Small intestine (tissue), 7 donors: ENCODE measurements around the gene HLA-A. TPM values are rescaled to one million over a fixed set of nuclear protein-coding genes. Genes with fewer than 3 reads are reported as not detected.
A peak's percentile ranks its signal among the peaks of the same experiment; 100 is the strongest.

Experiments used
- DNase-seq, 2 donors: peaks; one replicate each; pipeline versions ENCODE4 v3.0.0 to v3.0.0-alpha.2; 2013
- FAIRE-seq: peaks from 2 replicates; lab custom pipeline; 2012; peaks lifted over from hg19 to GRCh38; lab: Jason Lieb, UNC
- H3K27ac ChIP-seq, 3 donors: one replicate each; pipeline ENCODE4 v1.5.1; 2013; ENCODE audit warnings: low read length in 2 of 3, mild to moderate bottlenecking in 2 of 3, control low read depth in 1 of 3, inconsistent platforms in 1 of 3, low read depth in 1 of 3, moderate library complexity in 1 of 3
- H3K27me3 ChIP-seq, 3 donors: one replicate each; pipeline ENCODE4 v1.6.1; 2013; ENCODE audit warnings: low read length in 3 of 3, inconsistent platforms in 1 of 3; ENCODE audit not compliant: control insufficient read depth in 3 of 3, insufficient read depth in 3 of 3
- H3K36me3 ChIP-seq, 3 donors: one replicate each; pipeline ENCODE4 v1.6.1; 2013; ENCODE audit warnings: low read length in 3 of 3, inconsistent platforms in 1 of 3, low read depth in 1 of 3, mild to moderate bottlenecking in 1 of 3, moderate library complexity in 1 of 3; ENCODE audit not compliant: control insufficient read depth in 3 of 3, insufficient read depth in 2 of 3
- H3K4me1 ChIP-seq, 3 donors: one replicate each; pipeline ENCODE4 v1.6.1; 2013; ENCODE audit warnings: low read length in 2 of 3, inconsistent platforms in 1 of 3, low read depth in 1 of 3, mild to moderate bottlenecking in 1 of 3, moderate library complexity in 1 of 3; ENCODE audit not compliant: control insufficient read depth in 3 of 3, insufficient read depth in 2 of 3
- H3K4me3 ChIP-seq, 3 donors: one replicate each; pipeline ENCODE4 v1.5.1; 2013; ENCODE audit warnings: low read length in 3 of 3, control low read depth in 1 of 3, inconsistent platforms in 1 of 3, low read depth in 1 of 3, mild to moderate bottlenecking in 1 of 3, moderate library complexity in 1 of 3
- H3K9me3 ChIP-seq, 2 donors: one replicate each; pipeline ENCODE4 v1.6.1; 2013; ENCODE audit warnings: low read depth in 1 of 2, low read length in 1 of 2; ENCODE audit not compliant: control insufficient read depth in 2 of 2, insufficient read depth in 1 of 2
- WGBS, 3 donors: extraction: QIAGEN DNeasy Blood & Tissue Kit; methylation state at CpG; one replicate each; pipeline ENCODE4 v1.1.7; 2013; 5-methylcytosine and 5-hydroxymethylcytosine counted together
- polyA plus RNA-seq, 4 donors: library from polyadenylated mRNA; stranded (reverse) in 3 of 4; unstranded in 1 of 4; fragments of 200-250 nt in 3 of 4; fragments of 120-200 nt in 1 of 4; gene quantifications; one replicate each; pipeline versions ENCODE4 v1.2.1 to v1.2.3, GENCODE V29; 2013
- donor health status: healthy with polysubstance abuse.
- donor health status: control.
- donor health status: control.
- donor health status: Bipolar disorder and iron deficiency.
- donor health status: healthy.

The HLA-A gene
- polyA plus RNA-seq, 4 donors: 314 to 1,584 (median 1,019) TPM

DNA sequence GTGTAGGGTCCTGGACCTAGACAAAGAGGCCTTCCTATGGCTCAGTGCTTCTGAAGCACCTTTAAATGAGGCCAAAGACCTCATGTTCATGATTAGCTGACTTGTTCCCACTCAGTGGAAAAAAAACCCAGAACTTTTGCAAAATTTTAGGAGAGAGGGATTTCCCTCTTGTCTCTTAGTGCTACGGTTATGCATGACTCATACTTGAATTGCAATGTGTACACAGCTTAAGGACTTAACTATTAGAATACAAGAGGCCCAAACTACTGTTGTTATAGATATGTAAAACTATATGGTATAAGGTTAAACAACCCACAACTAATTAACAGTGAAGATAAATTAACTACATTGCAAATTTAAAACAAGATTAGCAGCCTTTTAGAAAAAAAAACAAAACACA, 32.3 kb upstream of the HLA-A start:
- Histone ChIP-seq H3K4me3 (no peak overlapping the region), H3K27ac (no peak overlapping the region), H3K36me3 (no peaks in the 10 kb centered on the region), H3K4me1 (peaks cover 0 to 47% (median 2%) of the 10 kb centered on the region in 3 donors), H3K27me3 (no peaks in the 10 kb centered on the region), H3K9me3 (no peaks in the 10 kb centered on the region)
- FAIRE-seq (no peak), DNase-seq (no peak)
- 3 to 21% (median 6%) methylated on average over 1 of the region's 1 CpG for WGBS, 3 donors

DNA sequence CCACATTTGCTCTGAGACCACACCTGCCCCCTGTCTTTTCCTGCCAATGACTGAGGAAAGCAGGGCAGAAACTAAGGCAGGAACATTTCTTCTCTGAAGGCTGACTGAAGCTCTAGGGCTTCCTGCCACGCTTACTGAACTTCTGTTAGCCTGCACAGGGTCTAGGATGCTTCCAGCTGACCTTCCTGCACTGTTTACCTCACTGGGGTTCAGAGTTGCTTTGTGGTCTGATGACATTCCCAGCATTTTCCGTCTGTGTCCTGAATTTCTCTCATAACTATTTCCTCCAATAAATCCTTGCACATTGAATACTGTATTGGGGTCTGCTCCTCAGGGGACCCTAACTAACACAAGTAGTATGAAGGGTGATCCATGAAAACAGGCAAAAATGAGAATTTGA, 29.5 kb upstream of the HLA-A start:
- H3K27ac ChIP-seq: no peak overlapping the region
- FAIRE-seq (no peak), DNase-seq (no peak)
- WGBS, 3 donors: 71 to 84% (median 74%) methylated on average over 2 of the region's 2 CpGs
- H3K27me3 ChIP-seq: no peaks in the 10 kb centered on the region
- no peaks in the 10 kb centered on the region for H3K36me3 ChIP-seq
- no peak overlapping the region for H3K4me3 ChIP-seq
- peaks cover 0 to 30% (median under 1%) of the 10 kb centered on the region in 3 donors for H3K4me1 ChIP-seq
- no peaks in the 10 kb centered on the region for H3K9me3 ChIP-seq

DNA sequence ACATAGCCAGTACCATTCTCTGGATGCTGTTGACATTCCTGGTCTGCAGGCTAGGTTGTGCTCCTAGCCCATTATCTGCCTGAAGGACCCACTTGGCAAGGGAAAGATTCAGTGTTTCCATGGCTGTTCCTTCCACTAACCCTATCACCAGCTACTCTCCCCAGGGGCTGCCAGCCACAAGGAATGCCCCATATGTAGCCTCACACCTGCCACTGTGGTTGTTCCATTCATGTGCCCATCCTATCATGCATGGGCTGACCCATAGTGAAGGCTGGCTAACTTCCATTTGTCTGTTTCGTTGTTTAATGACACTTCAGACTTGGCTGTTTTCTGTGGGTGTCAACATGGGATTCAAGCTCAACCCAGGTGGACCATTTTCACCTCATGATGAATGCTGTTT, 25.6 kb upstream of the HLA-A start:
- Histone ChIP-seq H3K27me3 (no peaks in the 10 kb centered on the region), H3K4me1 (no peaks in the 10 kb centered on the region), H3K9me3 (no peaks in the 10 kb centered on the region), H3K27ac (no peak overlapping the region), H3K4me3 (no peak overlapping the region), H3K36me3 (no peaks in the 10 kb centered on the region)
- WGBS, 3 donors: 48 to 79% (median 74%) methylated on average over 1 of the region's 1 CpG
- DNase-seq (no peak), FAIRE-seq (no peak)

DNA sequence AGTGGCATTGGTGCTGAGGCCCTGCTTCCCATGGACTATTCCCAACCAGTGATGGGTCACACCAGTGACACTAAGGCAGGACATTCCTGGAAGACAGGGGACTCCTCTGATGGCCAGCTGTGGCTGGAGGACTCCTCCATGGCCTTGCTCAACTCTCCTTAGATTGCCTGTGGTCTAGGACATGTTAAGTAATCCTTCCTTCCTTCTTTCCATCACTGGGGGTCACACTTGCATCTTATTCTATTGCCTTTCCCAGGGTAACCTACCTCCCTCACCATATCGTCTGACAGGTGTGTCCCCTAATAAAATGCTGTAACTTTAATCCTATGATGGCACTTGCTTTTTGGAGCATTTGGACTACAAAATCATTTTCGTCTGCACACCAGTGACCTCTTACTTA, 24.5 kb upstream of the HLA-A start:
- no peak for FAIRE-seq
- Histone ChIP-seq H3K27ac (no peak overlapping the region), H3K4me1 (no peaks in the 10 kb centered on the region), H3K27me3 (no peaks in the 10 kb centered on the region), H3K4me3 (no peak overlapping the region), H3K36me3 (no peaks in the 10 kb centered on the region), H3K9me3 (no peaks in the 10 kb centered on the region)
- WGBS, 3 donors: 65 to 79% (median 66%) methylated on average over 2 of the region's 2 CpGs
- no peak for DNase-seq

DNA sequence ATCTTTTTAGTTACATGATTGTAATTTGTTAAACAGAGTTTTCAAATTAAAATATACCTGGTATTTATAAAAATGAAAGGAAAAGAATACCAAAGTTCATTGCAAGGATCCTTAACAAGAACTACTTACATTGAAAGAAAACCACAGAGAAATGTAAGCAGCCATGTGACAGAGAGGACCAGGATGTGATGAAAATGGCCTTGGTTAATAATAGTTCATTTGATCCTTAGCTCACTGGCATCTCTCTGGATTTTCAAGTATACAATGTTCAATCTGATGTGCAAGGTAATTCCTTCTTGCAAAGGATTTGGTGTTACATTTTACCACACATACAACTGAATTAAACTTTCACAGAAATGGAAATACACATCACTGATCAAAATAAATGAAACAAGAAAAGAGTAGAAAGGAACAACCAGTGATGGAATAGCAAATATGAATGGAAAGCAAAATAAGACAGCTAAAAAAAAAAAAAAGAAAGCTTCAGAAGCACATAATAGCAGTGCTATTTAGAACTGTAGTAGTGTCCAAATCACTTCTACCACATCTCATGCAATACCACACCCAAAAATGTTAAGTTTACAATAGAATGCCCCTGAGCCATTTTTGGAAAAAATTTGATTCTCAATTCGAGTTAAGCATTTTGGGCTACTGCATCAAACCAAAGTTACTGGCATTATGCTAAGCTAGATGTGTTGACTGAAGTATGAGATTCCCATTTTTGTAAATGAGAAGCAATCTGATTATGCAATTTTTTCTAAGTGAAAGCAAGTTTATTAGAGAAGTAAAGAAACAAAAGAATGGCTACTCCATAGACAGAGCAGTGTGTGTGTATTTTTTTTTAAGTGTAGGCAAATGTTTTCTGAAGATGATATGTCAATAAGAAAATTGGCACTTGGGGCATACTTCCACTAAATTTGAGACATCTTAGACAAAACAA, 22.6 kb upstream of the HLA-A start:
- DNase-seq (no peak), FAIRE-seq (no peak)
- H3K9me3 ChIP-seq: no peaks in the 10 kb centered on the region
- no peak overlapping the region for H3K4me3 ChIP-seq
- no peaks in the 10 kb centered on the region for H3K27me3 ChIP-seq
- no peak overlapping the region for H3K27ac ChIP-seq
- H3K36me3 ChIP-seq: no peaks in the 10 kb centered on the region
- H3K4me1 ChIP-seq: peaks cover 0 to 3% (median 0%) of the 10 kb centered on the region in 3 donors
- WGBS, 3 donors: 65 to 83% (median 68%) methylated on average over 1 of the region's 1 CpG

DNA sequence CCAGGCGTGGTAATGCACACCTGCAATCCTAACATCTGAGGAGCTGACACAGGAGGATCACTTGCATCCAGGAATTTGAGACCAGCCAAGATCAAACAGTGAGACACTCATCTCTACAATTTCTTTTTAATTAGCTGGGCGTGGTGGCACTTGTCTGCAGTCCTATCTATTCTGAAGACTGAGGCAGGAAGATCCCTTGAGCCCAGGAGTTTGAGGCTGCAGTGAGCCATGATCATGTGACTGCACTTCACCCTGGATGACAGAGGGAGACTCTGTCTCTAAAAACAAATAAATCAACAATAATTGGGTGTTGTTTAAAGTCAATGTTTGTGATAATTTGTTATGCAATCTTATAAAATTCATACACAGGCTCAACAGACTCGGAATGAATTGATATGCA, 18.0 kb upstream of the HLA-A start:
- Histone ChIP-seq H3K27me3 (no peaks in the 10 kb centered on the region), H3K27ac (peak overlapping the region in 1 of 3 donors; percentile 99), H3K4me3 (no peak overlapping the region), H3K9me3 (no peaks in the 10 kb centered on the region), H3K36me3 (peaks cover 0 to 10% (median 0%) of the 10 kb centered on the region in 3 donors), H3K4me1 (peaks cover 0 to 15% (median 4%) of the 10 kb centered on the region in 3 donors)
- 47 to 76% (median 54%) methylated on average over 3 of the region's 3 CpGs for WGBS, 3 donors
- DNase-seq (peak in 1 of 2 donors; percentile 28), FAIRE-seq (no peak)

DNA sequence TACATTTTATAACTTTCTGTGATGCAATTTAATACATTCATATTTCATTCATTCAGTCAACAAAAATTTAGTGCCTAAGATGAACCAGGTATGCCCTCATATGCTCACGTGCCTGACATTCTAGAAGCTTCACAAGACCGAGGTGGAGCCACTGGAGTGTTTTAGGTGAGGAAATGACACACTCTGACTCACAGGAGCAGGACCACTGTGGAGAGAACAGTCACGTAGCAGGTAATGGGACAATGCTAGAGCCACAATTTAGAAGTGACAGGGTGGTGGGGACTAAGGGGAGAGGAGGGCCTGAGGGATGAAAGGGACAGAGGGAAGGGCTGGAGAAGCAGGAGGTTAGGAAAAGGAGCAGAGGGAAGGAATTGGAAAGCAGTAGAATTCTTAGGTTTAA, 17.6 kb upstream of the HLA-A start:
- no peak for FAIRE-seq

DNA sequence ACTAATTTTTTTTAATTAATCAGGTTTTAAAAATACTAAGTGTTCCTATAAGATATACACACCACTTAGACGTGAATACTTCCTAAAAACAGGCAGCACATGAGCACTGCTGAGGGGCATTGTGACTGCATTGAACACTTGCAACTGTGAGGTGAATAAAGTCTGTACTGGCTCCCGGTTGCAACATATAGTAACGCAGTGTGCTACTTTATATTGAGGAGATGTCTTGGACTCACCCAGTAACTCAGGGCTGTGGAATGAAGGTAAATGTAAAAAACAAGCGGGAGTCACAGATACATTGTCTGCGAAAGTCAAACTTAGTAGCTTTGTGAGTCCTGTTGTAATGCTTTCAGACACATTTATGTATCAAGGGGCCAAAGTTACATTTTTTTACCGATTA, 17.0 kb upstream of the HLA-A start:
- H3K27ac ChIP-seq: peak overlapping the region in 1 of 3 donors; percentile 99
- H3K4me3 ChIP-seq: no peak overlapping the region
- DNase-seq: peak; percentile 46 to 50
- peaks cover 0 to 15% (median 4%) of the 10 kb centered on the region in 3 donors for H3K4me1 ChIP-seq
- WGBS, 3 donors: 20 to 65% (median 41%) methylated on average over 6 of the region's 6 CpGs
- H3K9me3 ChIP-seq: no peaks in the 10 kb centered on the region
- FAIRE-seq: no peak
- no peaks in the 10 kb centered on the region for H3K27me3 ChIP-seq
- H3K36me3 ChIP-seq: peaks cover 0 to 10% (median 0%) of the 10 kb centered on the region in 3 donors

More for the DNA sequence above, 17.6 kb upstream of the HLA-A start:
- Histone ChIP-seq H3K27me3 (no peaks in the 10 kb centered on the region), H3K36me3 (peaks cover 0 to 10% (median 0%) of the 10 kb centered on the region in 3 donors), H3K9me3 (no peaks in the 10 kb centered on the region), H3K4me1 (peaks cover 0 to 15% (median 4%) of the 10 kb centered on the region in 3 donors), H3K27ac (peak overlapping the region in 1 of 3 donors; percentile 99), H3K4me3 (no peak overlapping the region)
- DNase-seq: peak in 1 of 2 donors; percentile 48
- 46 to 69% (median 66%) methylated on average over 3 of the region's 3 CpGs for WGBS, 3 donors
